ENCODE results near the gene C2orf80.

Gene C2orf80

DNA sequence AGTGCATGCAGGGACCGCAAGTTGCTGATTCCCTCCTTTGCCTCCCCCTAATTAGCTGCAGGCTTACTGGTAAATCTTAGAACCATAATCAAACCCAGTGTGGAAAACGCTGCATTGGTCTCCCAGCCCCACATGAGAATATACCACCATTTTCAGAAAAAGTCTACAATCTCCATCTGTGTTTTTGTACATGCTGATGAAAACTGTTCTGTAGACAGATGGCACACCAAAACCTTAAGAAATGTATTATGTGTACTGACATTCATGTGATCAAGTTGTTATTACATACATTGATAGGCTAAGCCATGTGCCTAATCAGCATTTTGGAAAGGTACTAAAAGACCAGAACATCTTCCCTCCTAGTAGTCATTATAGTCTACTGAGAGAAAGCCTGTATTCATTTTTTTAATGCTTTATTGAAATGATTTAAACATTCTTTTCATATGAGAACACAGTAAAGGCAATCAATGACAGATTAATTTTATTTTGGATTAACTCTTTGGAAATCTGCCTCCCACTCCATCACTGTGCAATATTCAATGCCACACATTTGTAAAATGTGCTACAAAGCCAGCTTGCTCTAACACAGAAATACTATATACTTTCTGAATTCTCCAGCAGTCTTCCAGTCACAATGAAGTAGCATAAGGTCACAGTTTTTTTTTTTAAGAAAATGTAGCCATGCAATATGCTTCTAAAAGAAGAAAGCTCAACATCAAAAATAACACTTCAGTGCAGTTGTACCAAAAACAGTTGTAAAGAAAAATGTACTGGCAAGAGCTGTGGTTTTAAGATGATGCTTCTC lies 24.7 kb downstream of the C2orf80 start:
- no peak for TF ChIP-seq CTCF (IDR thresholded peaks at IDR 0.05; ENCODE audit: insufficient read depth, low read depth, low read length, missing control alignments)
- DNase-seq (ENCODE audit: low read depth), result no peak
- H3K4me3 ChIP-seq (ENCODE audit: low read length), result no peak overlapping the region

DNA sequence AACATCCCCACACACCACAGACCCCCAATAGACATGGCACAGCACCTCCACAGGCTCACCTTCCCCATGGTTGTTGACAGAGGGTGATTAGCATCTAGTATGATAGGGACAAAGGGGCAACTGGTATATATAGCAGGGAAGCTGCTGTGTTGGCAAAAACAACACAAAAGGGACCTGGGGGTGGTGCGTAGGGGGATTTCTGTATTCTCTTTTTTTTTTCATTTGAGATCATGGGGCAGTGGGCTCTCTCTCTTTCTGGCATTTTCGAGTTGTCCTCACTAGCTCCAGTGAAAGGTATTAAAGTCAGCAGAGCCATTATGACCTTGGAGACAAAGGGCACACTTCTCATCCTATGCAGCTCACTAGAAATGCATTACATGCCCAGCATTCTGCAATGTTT lies 26.3 kb downstream of the C2orf80 start, which contains the start of gene CRYGA:
CRYGA (minus strand) TSS at position 101 of the 400 bp plus-strand sequence; CDS start at position 68, 33 bp downstream.
- TF ChIP-seq CTCF (IDR thresholded peaks at IDR 0.05; ENCODE audit: insufficient read depth, low read depth, low read length, missing control alignments), result no peak
- H3K4me3 ChIP-seq (ENCODE audit: low read length), result no peak within 1 kb of the TSS
- DNase-seq (ENCODE audit: low read depth), result no peak

- no peak for TF ChIP-seq CTCF (IDR thresholded peaks at IDR 0.05; ENCODE audit: insufficient read depth, low read depth, low read length, missing control alignments)
- DNase-seq (ENCODE audit: low read depth), result no peak
- H3K4me3 ChIP-seq (ENCODE audit: low read length), result no peak overlapping the region
Observed at GRCh38 chr2:208156439-208156838, 33.4 kb downstream of the C2orf80 start.

DNA sequence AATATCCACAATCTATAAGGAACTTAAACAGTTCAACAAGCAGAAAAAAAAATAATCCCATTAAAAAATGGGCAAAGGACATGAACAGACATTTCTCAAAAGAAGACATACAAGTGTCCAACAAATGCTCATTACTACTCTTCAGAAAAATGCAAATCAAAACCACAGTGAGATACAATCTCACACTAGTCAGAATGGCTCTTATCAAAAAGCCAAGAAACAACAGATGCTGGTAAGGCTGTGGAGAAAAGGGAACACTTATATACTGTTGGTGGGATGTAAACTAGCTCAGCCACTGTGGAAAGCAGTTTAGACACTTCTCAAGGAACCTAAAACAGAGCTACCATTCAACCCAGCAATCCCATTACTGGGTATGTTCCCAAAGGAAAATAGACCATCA lies 36.7 kb downstream of the C2orf80 start:
- H3K4me3 ChIP-seq (ENCODE audit: low read length), result no peak overlapping the region
- TF ChIP-seq CTCF (IDR thresholded peaks at IDR 0.05; ENCODE audit: insufficient read depth, low read depth, low read length, missing control alignments), result no peak
- no peak for DNase-seq (ENCODE audit: low read depth)

- H3K4me3 ChIP-seq (ENCODE audit: low read length), result no peak overlapping the region
- DNase-seq (ENCODE audit: low read depth), result no peak
- TF ChIP-seq CTCF (IDR thresholded peaks at IDR 0.05; ENCODE audit: insufficient read depth, low read depth, low read length, missing control alignments), result no peak
Observed at GRCh38 chr2:208150956-208151355, 38.9 kb downstream of the C2orf80 start.

- no peak for DNase-seq (ENCODE audit: low read depth)
- TF ChIP-seq CTCF (IDR thresholded peaks at IDR 0.05; ENCODE audit: insufficient read depth, low read depth, low read length, missing control alignments), result no peak
- H3K4me3 ChIP-seq (ENCODE audit: low read length), result no peak overlapping the region
Observed at GRCh38 chr2:208150094-208150493, 39.7 kb downstream of the C2orf80 start.

DNA sequence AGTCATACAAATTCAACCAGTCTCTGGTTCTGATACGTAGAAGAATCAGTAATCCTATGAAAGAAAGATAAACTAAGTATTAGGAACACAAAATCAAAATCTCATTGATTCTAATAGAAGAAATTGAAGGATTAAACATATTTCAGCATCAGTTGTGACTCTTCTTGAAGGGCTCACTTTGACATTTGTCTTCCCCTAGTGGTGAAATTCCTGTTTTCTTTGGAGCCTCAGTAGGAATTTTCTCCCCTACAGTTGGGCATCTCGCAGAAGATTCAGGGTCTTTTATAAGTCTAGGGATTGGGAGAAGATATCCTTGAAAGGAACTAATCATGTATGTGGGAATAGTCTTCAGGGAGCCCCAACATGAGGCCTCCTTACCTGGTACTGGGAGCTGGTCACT lies 41.0 kb downstream of the C2orf80 start:
- no peak for TF ChIP-seq CTCF (IDR thresholded peaks at IDR 0.05; ENCODE audit: insufficient read depth, low read depth, low read length, missing control alignments)
- no peak for DNase-seq (ENCODE audit: low read depth)
- no peak overlapping the region for H3K4me3 ChIP-seq (ENCODE audit: low read length)
